HCT116 (cell line): Measurements from ENCODE around the gene RSPO4. TPM values are rescaled to one million over a fixed set of nuclear protein-coding genes. Genes with fewer than 3 reads are reported as not detected.

Experiments used
- ATAC-seq: fragments of 200-7000 bp; cut with Tn5 transposase; 2 replicates; pipeline ENCODE4 v1.9.1; 2020; ENCODE audit warnings: mild to moderate bottlenecking, moderate library complexity
- BruUV-seq: library from RNA; stranded (reverse); fragments of 400-500 nt; replicated peaks from 2 replicates; lab custom pipeline; 2021; lab: Mats Ljungman, UMichigan
- CTCF ChIA-PET: fragments of 300-600 bp; sonication (Branson Sonifier 250); formaldehyde crosslinking; loops from one replicate; lab custom pipeline; 2021; ENCODE audit warnings: antibody characterized with exemption; lab: Charles Lee
- POLR2A ChIA-PET: fragments of 300-600, 350-600 bp; sonication (Branson Sonifier 250); formaldehyde crosslinking; loops from one replicate; lab custom pipeline; 2021; ENCODE audit warnings: antibody characterized with exemption; lab: Charles Lee
- RAD21 ChIA-PET, 2 experiments: fragments of 300-600 bp; sonication (Branson Sonifier 250); formaldehyde crosslinking; loops; one replicate each; lab custom pipeline; 2023; ENCODE audit warnings: low total read pairs in 2 of 2; ENCODE audit not compliant: uncharacterized antibody in 2 of 2, unreplicated experiment in 2 of 2, low non-redundant PET in 1 of 2; lab: Charles Lee
- DNase-seq: peaks from one replicate; pipeline ENCODE4 v3.0.0-alpha.2; 2010; ENCODE audit warnings: low read depth, low spot score
- H2AFZ ChIP-seq: fragments of 200-600 bp; shearing (Covaris generic), sonication (generic); 2 replicates; pipeline ENCODE4 v1.6.1; 2017; ENCODE audit warnings: low read depth, mixed run types, mixed read lengths, antibody characterized with exemption, low read length; ENCODE audit not compliant: poor library complexity, severe bottlenecking
- H3K27ac ChIP-seq: 2 replicates; pipeline ENCODE4 v1.5.1; 2012; ENCODE audit warnings: low read depth, low read length
- H3K27me3 ChIP-seq: fragments of 200-600 bp; sonication (generic); 2 replicates; pipeline ENCODE4 v1.6.1; 2016; ENCODE audit warnings: mixed run types, low read length, mixed read lengths; ENCODE audit not compliant: insufficient read depth
- H3K36me3 ChIP-seq, 2 experiments: fragments of 200-500 bp in 1 of 2; fragments of 200-600 bp in 1 of 2; sonication (Bioruptor generic) in 1 of 2; sonication (generic) in 1 of 2; 2 replicates each; pipeline versions ENCODE4 v1.5.1 to v1.6.1; 2014 to 2016; ENCODE audit warnings: low read length in 2 of 2, inconsistent platforms in 1 of 2, mixed read lengths in 1 of 2, mixed run types in 1 of 2; ENCODE audit not compliant: insufficient read depth in 2 of 2, control insufficient read depth in 1 of 2
- H3K4me1 ChIP-seq, 2 experiments: fragments of 200-600 bp in 1 of 2; sonication (generic) in 1 of 2; 2 replicates each; pipeline versions ENCODE4 v1.5.1 to v1.6.1; 2012 to 2017; ENCODE audit warnings: low read length in 2 of 2, inconsistent platforms in 1 of 2, mild to moderate bottlenecking in 1 of 2, mixed read lengths in 1 of 2, mixed run types in 1 of 2, moderate library complexity in 1 of 2; ENCODE audit not compliant: insufficient read depth in 2 of 2, control insufficient read depth in 1 of 2
- H3K4me2 ChIP-seq: fragments of 200-600 bp; sonication (generic); 2 replicates; pipeline ENCODE4 v1.6.1; 2017; ENCODE audit warnings: mixed run types, low read length, mixed read lengths
- H3K4me3 ChIP-seq, 2 experiments: fragments of 200-600 bp in 1 of 2; sonication (generic) in 1 of 2; replicated peaks in 1 of 2; 2 replicates each; pipeline ENCODE4 v1.5.1; 2011 to 2016; ENCODE audit warnings: low read length in 2 of 2, control low read depth in 1 of 2, low read depth in 1 of 2, mild to moderate bottlenecking in 1 of 2, mixed read lengths in 1 of 2, mixed run types in 1 of 2
- H3K79me2 ChIP-seq: fragments of 200-600 bp; sonication (generic); 2 replicates; pipeline ENCODE4 v1.6.1; 2017; ENCODE audit warnings: mild to moderate bottlenecking, mixed run types, low read length, moderate library complexity, mixed read lengths; ENCODE audit not compliant: insufficient read depth
- H3K9ac ChIP-seq: fragments of 200-600 bp; sonication (generic); 2 replicates; pipeline ENCODE4 v1.6.1; 2016; ENCODE audit warnings: low read length, mixed read lengths
- H3K9me2 ChIP-seq: fragments of 200-600 bp; sonication (generic), shearing (Covaris generic); 2 replicates; pipeline ENCODE4 v1.6.1; 2017; ENCODE audit warnings: mixed run types, mild to moderate bottlenecking, moderate library complexity; ENCODE audit not compliant: insufficient read depth
- H3K9me3 ChIP-seq, 2 experiments: fragments of 200-500 bp in 1 of 2; fragments of 200-600 bp in 1 of 2; sonication (Bioruptor generic) in 1 of 2; sonication (generic) in 1 of 2; 2 replicates each; pipeline ENCODE4 v1.6.1; 2014 to 2017; ENCODE audit warnings: low read length in 2 of 2, mixed read lengths in 2 of 2, inconsistent platforms in 1 of 2, low read depth in 1 of 2, mild to moderate bottlenecking in 1 of 2, mixed run types in 1 of 2, moderate library complexity in 1 of 2; ENCODE audit not compliant: control insufficient read depth in 1 of 2, insufficient read depth in 1 of 2
- H4K20me1 ChIP-seq: fragments of 200-600 bp; sonication (generic), shearing (Covaris generic); 2 replicates; pipeline ENCODE4 v1.6.1; 2017; ENCODE audit warnings: mixed run types, mild to moderate bottlenecking, moderate library complexity; ENCODE audit not compliant: insufficient read depth
- ATF3 ChIP-seq: IDR thresholded peaks from 2 replicates; pipeline ENCODE4 v1.6.1; 2012
- CBX3 ChIP-seq: IDR thresholded peaks from 2 replicates; pipeline ENCODE4 v1.6.1; 2012; ENCODE audit warnings: low read depth
- CEBPB ChIP-seq: IDR thresholded peaks from 2 replicates; pipeline ENCODE4 v1.6.1; 2012; ENCODE audit warnings: low read depth
- CTCF ChIP-seq, 3 experiments: fragments of 200-600 bp in 1 of 3; sonication (generic) in 1 of 3; IDR thresholded peaks in 2 of 3; conservative IDR thresholded peaks in 1 of 3; 2 replicates each; pipeline ENCODE4 v1.5.1; 2012 to 2017; ENCODE audit warnings: low read depth in 2 of 3, low read length in 2 of 3, antibody characterized with exemption in 1 of 3, borderline replicate concordance in 1 of 3, control low read depth in 1 of 3, mild to moderate bottlenecking in 1 of 3, mixed read lengths in 1 of 3, mixed run types in 1 of 3, moderate library complexity in 1 of 3; ENCODE audit not compliant: insufficient read depth in 1 of 3
- ELF1 ChIP-seq: IDR thresholded peaks from 2 replicates; pipeline ENCODE4 v1.6.1; 2012; ENCODE audit warnings: low read depth, borderline replicate concordance
- EZH2 ChIP-seq: fragments of 200-600 bp; sonication (generic); IDR thresholded peaks from 2 replicates; pipeline ENCODE4 v1.6.1; 2017; ENCODE audit warnings: antibody characterized with exemption, mixed run types
- EZH2phosphoT487 ChIP-seq: fragments of 200-600 bp; IDR thresholded peaks from 2 replicates; pipeline ENCODE4 v1.6.1; 2018; ENCODE audit warnings: antibody characterized with exemption, borderline replicate concordance
- MAX ChIP-seq: IDR thresholded peaks from 2 replicates; pipeline ENCODE4 v1.6.1; 2012
- POLR2A ChIP-seq: IDR thresholded peaks from 2 replicates; pipeline ENCODE4 v1.7.0; 2011; ENCODE audit warnings: borderline replicate concordance; ENCODE audit not compliant: insufficient read depth, insufficient read length; ENCODE audit errors: extremely low read depth
- RAD21 ChIP-seq: IDR thresholded peaks from 2 replicates; pipeline ENCODE4 v1.6.1; 2012; ENCODE audit warnings: low read depth, mild to moderate bottlenecking
- REST ChIP-seq: IDR thresholded peaks from 2 replicates; pipeline ENCODE4 v1.6.1; 2012; ENCODE audit warnings: low read depth
- SIN3A ChIP-seq: IDR thresholded peaks from 2 replicates; pipeline ENCODE4 v1.6.1; 2012; ENCODE audit warnings: low read depth
- TCF7L2 ChIP-seq: IDR thresholded peaks from 2 replicates; pipeline ENCODE4 v1.7.0; 2011; ENCODE audit warnings: borderline replicate concordance, inconsistent platforms; ENCODE audit not compliant: insufficient read depth, insufficient read length; ENCODE audit errors: extremely low read depth
- ZFX ChIP-seq: fragments of 450-650 bp; IDR thresholded peaks from 2 replicates; pipeline ENCODE4 v1.6.1; 2017
- ZNF274 ChIP-seq: fragments of 200-500 bp; sonication (Bioruptor generic); IDR thresholded peaks from 2 replicates; pipeline ENCODE4 v1.6.1; 2014; ENCODE audit warnings: mild to moderate bottlenecking, low read depth, low read length, inconsistent platforms
- intact Hi-C: fragments of 100-400 bp; cut with micrococcal nuclease; formaldehyde crosslinking; loops from 2 replicates; pipeline ENCODE4 v1.10.0; 2022
- total RNA-seq: library from RNA; stranded (reverse); gene quantifications from one replicate; pipeline ENCODE4 v1.2.1, GENCODE V29; 2021; ENCODE audit not compliant: unreplicated experiment

Gene RSPO4
- total RNA-seq, 1 experiment from 2014 or later, result 0.84 TPM

GRCh38 chr20:933029-933428 is 69.1 kb downstream of the RSPO4 start:
- H3K4me3 ChIP-seq, result no peak overlapping the region
- TF ChIP-seq EZH2phosphoT487, result no peak
- no peak for TF ChIP-seq EZH2
- TF ChIP-seq CEBPB, result no peak
- TF ChIP-seq POLR2A, result no peak
- no peak for TF ChIP-seq ELF1
- no peak for TF ChIP-seq ATF3
- no peak for TF ChIP-seq ZFX
- TF ChIP-seq CBX3, result no peak
- no peak for TF ChIP-seq MAX
- TF ChIP-seq ZNF274, result no peak
- no peak for TF ChIP-seq RAD21
- no peak for TF ChIP-seq SIN3A
- no peak for TF ChIP-seq REST
- no peak for TF ChIP-seq TCF7L2
- TF ChIP-seq CTCF (IDR thresholded peaks at IDR 0.05 in 2 of 3, conservative IDR thresholded peaks at IDR 0.05 in 1 of 3; ENCODE audit: borderline replicate concordance in 1 of 3, insufficient read depth in 1 of 3, low read depth in 2 of 3, low read length in 2 of 3), result no peak
- TF ChIP-seq, all 23 proteins: peak for 0
- no peaks in the 10 kb centered on the region for H3K9me2 ChIP-seq
- no peak overlapping the region for H3K27ac ChIP-seq
- no peak overlapping the region for H3K9ac ChIP-seq
- CTCF ChIA-PET, result no interaction called here
- H3K27me3 ChIP-seq, result no peaks in the 10 kb centered on the region
- peaks cover 8 to 12% of the 10 kb centered on the region in 2 experiments; a peak in 2 of 4 replicates for H3K9me3 ChIP-seq
- intact Hi-C loops, result no loop called here
- ATAC-seq (no peak), DNase-seq (no peak)
- no peaks in the 10 kb centered on the region for H4K20me1 ChIP-seq
- no peaks in the 10 kb centered on the region for H3K79me2 ChIP-seq
- BruUV-seq, result no TSS peak
- H2AFZ ChIP-seq, result no peak overlapping the region
- RAD21 ChIA-PET, result no interaction called here
- H3K4me1 ChIP-seq, result no peaks in the 10 kb centered on the region
- no peaks in the 10 kb centered on the region for H3K36me3 ChIP-seq
- no peak overlapping the region for H3K4me2 ChIP-seq
- POLR2A ChIA-PET, result no interaction called here
